ENCODE data around the gene TMEM116.
"Not testable (repeated sequence)": the region's sequence is repeated elsewhere in the genome, so short reads cannot be mapped to it uniquely, and the experiment has no call there.

The TMEM116 gene

GRCh38 chr12:111975161-111975931 lies 37.6 kb downstream of the TMEM116 start:
- DNase-seq = no peak

- DNase-seq = no peak
Measured at GRCh38 chr12:111971800-111972199, 41.2 kb downstream of the TMEM116 start.

GRCh38 chr12:111964935-111965334 lies 48.0 kb downstream of the TMEM116 start:
- no peak for DNase-seq

- DNase-seq = not testable (repeated sequence)
Measured at GRCh38 chr12:111959518-111959917, 53.4 kb downstream of the TMEM116 start.

- not testable (repeated sequence) for DNase-seq
Measured at GRCh38 chr12:111957224-111957623, 55.7 kb downstream of the TMEM116 start.

- no peak for DNase-seq
Measured at GRCh38 chr12:111954969-111955368, 58.0 kb downstream of the TMEM116 start.

- DNase-seq = no peak
Measured at GRCh38 chr12:111953455-111953854, 59.5 kb downstream of the TMEM116 start.

GRCh38 chr12:111952084-111952787 lies 60.7 kb downstream of the TMEM116 start:
- not testable (repeated sequence) for DNase-seq

GRCh38 chr12:111950961-111951676 lies 61.8 kb downstream of the TMEM116 start:
- not testable (repeated sequence) for DNase-seq

GRCh38 chr12:111943929-111944328 lies 69.0 kb downstream of the TMEM116 start:
- DNase-seq = no peak

GRCh38 chr12:111942557-111942956 lies 70.4 kb downstream of the TMEM116 start:
- no peak for DNase-seq

- DNase-seq = no peak
Measured at GRCh38 chr12:111937429-111937828, 75.5 kb downstream of the TMEM116 start.

- no peak for DNase-seq
Measured at GRCh38 chr12:111936869-111937268, 76.1 kb downstream of the TMEM116 start.

GRCh38 chr12:111932241-111932640 lies 80.7 kb downstream of the TMEM116 start:
- no peak for DNase-seq

GRCh38 chr12:111927346-111927745 lies 85.6 kb downstream of the TMEM116 start:
- DNase-seq = no peak

- no peak for DNase-seq
Measured at GRCh38 chr12:111926631-111927030, 86.3 kb downstream of the TMEM116 start.

- DNase-seq = no peak
Measured at GRCh38 chr12:111925171-111925570, 87.8 kb downstream of the TMEM116 start.

GRCh38 chr12:111907740-111908139 lies 105.2 kb downstream of the TMEM116 start:
- DNase-seq = no peak

- no peak for DNase-seq
Measured at GRCh38 chr12:111905502-111905901, 107.5 kb downstream of the TMEM116 start.

- no peak for DNase-seq
Measured at GRCh38 chr12:111904446-111904975, 108.5 kb downstream of the TMEM116 start.

- no peak for DNase-seq
Measured at GRCh38 chr12:111901182-111901581, 111.8 kb downstream of the TMEM116 start.

- DNase-seq = no peak
Measured at GRCh38 chr12:111894556-111894955, 118.4 kb downstream of the TMEM116 start.

GRCh38 chr12:111893287-111893686 lies 119.7 kb downstream of the TMEM116 start:
- DNase-seq = no peak

Measured in activated naive CD4-positive, alpha-beta T cell treated with anti-CD3 and anti-CD28 coated beads, Interleukin-2, amount 50 U/mL, for 16 hours (primary cell).